ENCODE data around the gene ZNF554.

DNA sequence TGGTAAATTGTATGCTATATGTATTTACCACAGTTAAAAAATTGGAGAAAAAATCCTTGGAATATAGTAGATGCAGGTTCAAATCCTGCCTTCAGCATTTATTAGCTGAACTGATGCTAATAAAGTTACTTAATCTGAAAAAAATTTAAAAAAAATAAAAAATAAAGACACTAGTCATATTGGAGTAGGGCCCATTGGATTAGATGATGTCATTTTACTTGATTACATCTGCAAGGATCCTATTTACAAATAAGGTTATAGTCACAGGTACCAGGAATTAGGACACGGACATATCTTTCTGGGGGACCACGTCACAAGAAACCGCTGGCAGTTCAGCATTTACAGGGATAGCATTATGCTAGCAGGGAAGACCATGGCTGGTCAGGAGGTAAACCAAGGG lies 27.8 kb downstream of the ZNF554 start:
- TF ChIP-seq, protein P1, sequence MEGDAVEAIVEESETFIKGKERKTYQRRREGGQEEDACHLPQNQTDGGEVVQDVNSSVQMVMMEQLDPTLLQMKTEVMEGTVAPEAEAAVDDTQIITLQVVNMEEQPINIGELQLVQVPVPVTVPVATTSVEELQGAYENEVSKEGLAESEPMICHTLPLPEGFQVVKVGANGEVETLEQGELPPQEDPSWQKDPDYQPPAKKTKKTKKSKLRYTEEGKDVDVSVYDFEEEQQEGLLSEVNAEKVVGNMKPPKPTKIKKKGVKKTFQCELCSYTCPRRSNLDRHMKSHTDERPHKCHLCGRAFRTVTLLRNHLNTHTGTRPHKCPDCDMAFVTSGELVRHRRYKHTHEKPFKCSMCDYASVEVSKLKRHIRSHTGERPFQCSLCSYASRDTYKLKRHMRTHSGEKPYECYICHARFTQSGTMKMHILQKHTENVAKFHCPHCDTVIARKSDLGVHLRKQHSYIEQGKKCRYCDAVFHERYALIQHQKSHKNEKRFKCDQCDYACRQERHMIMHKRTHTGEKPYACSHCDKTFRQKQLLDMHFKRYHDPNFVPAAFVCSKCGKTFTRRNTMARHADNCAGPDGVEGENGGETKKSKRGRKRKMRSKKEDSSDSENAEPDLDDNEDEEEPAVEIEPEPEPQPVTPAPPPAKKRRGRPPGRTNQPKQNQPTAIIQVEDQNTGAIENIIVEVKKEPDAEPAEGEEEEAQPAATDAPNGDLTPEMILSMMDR (IDR thresholded peaks at IDR 0.05; ENCODE audit: insufficient read depth, low read length), result no peak
- no peak for TF ChIP-seq POLR2AphosphoS5 (IDR thresholded peaks at IDR 0.05; ENCODE audit: low read depth)
- no peak for TF ChIP-seq SPI1 (IDR thresholded peaks at IDR 0.05; ENCODE audit: borderline replicate concordance, low read depth)
- TF ChIP-seq, protein P2, sequence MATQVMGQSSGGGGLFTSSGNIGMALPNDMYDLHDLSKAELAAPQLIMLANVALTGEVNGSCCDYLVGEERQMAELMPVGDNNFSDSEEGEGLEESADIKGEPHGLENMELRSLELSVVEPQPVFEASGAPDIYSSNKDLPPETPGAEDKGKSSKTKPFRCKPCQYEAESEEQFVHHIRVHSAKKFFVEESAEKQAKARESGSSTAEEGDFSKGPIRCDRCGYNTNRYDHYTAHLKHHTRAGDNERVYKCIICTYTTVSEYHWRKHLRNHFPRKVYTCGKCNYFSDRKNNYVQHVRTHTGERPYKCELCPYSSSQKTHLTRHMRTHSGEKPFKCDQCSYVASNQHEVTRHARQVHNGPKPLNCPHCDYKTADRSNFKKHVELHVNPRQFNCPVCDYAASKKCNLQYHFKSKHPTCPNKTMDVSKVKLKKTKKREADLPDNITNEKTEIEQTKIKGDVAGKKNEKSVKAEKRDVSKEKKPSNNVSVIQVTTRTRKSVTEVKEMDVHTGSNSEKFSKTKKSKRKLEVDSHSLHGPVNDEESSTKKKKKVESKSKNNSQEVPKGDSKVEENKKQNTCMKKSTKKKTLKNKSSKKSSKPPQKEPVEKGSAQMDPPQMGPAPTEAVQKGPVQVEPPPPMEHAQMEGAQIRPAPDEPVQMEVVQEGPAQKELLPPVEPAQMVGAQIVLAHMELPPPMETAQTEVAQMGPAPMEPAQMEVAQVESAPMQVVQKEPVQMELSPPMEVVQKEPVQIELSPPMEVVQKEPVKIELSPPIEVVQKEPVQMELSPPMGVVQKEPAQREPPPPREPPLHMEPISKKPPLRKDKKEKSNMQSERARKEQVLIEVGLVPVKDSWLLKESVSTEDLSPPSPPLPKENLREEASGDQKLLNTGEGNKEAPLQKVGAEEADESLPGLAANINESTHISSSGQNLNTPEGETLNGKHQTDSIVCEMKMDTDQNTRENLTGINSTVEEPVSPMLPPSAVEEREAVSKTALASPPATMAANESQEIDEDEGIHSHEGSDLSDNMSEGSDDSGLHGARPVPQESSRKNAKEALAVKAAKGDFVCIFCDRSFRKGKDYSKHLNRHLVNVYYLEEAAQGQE (IDR thresholded peaks at IDR 0.05; ENCODE audit: insufficient replicate concordance, low read depth), result no peak
- no peak for TF ChIP-seq GABPA (IDR thresholded peaks at IDR 0.05; ENCODE audit: low read depth)
